Germinal center (tissue), 1 donor: ENCODE data around the gene SNX25.
"Not testable (repeated sequence)": the region's sequence is repeated elsewhere in the genome, so short reads cannot be mapped to it uniquely, and the experiment has no call there.

Source experiments
- DNase-seq: peaks from one replicate; pipeline ENCODE4 v3.0.0; 2012; ENCODE audit warnings: mixed read lengths, low spot score

SNX25 gene

GRCh38 chr4:185209031-185209851, at the start of gene SNX25:
Gene SNX25 (plus strand): TSS chr4:185209598. CDS start chr4:185209827, 229 bp downstream.
- peak; percentile 87 for DNase-seq

- DNase-seq, result no peak
Measured at GRCh38 chr4:185165605-185166063, 43.8 kb upstream of the SNX25 start.

DNA sequence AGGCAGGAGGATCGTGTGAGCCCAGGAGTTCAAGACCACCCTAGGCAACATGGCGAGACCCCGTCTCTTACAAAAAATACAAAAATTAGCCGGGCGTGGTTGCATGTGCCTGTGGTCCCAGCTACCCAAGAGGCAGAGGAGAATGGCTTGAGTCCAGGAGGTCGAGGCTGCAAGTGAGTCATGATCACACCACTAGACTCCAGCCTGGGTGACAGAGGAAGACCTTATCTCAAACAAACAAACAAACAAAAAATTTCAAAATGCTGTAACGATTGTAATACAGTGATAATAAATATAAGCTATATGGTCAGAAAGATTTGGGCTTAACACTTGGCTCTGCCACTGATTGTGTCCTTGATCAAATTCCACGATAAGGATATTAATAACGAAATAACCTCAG, 42.2 kb upstream of the SNX25 start:
- DNase-seq, result no peak

DNA sequence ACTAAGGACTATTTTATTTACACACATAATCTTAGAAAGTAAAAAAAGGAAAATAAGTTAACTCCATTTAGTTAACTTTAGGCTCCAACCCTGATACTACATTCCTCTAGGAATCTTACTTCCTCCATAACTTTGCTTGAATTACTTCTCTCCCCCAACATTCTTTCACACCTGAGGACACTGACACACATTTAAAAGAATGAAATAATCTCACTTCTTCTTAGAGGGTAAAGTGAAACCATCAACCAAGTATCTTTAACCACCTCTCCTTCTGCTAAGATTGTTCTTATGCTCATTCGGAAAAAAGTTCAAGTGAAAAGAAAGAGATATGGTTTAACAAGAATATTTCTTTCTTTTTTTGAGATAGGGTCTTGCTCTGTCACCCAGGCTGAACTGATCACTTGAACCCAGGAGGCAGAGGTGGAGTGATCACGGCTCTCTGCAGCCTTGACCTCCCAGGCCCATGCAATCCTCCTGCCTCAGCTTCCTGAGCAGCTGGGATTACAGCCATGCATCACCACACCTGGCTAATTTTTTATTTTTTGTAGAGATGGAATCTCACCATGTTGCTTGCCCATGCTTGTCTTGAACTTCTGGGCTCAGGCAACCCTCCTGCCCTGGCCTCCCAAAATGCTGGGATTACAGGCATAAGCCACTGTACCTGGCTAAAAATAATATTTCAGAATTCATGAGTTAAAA, 37.9 kb upstream of the SNX25 start:
- no peak for DNase-seq

- no peak for DNase-seq
Measured at GRCh38 chr4:185179488-185179887, 29.9 kb upstream of the SNX25 start.

- DNase-seq, result no peak
Measured at GRCh38 chr4:185182239-185182638, 27.2 kb upstream of the SNX25 start.

GRCh38 chr4:185183622-185184281, 25.6 kb upstream of the SNX25 start:
- DNase-seq, result peak; percentile 64

GRCh38 chr4:185186769-185187168, 22.6 kb upstream of the SNX25 start:
- no peak for DNase-seq

- no peak for DNase-seq
Measured at GRCh38 chr4:185189606-185190305, 19.6 kb upstream of the SNX25 start.

DNA sequence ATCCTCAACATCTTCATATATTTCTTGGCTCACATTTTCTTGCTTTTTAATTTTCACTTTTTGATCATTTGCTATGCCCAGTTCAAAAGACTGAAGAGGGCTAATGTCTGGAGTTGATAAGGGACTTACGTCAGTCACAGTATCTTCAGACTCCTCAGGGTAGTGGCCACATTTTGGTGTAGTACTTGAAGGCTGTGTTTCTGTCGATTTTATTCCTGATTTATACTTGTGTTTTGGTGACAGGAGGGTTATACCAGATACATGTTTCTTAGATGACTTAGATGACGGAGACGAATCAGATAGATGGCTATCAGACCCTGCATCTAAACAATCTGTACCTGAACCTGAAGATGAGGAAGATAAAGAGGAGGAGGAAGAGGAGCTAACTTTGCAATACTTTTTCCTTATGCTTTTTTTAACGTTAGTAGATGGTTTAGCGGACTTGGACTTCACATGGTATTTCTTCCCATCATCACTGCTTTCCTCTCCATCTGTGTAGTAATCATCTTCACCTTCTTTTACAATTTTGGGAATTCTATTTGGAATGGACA, 19.0 kb upstream of the SNX25 start:
- no peak for DNase-seq

DNA sequence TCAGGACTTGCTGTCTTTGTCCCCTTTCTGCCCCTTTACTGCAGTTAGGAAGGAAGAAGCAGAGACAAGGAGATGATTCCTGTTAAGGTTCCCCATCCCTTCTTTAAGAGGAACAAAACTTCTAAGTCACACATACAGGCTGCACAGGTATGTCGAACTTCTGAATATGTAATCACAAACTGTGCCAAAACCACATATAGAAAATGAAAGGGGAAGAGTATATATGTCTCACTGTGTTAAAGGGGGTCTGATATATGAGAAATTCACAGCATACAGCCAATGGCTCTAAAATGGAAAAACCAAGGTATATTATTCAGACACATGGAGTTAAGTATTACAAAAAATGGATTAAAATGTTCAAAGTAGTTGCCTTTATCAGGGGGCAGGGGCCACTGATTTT, 17.3 kb upstream of the SNX25 start:
- DNase-seq, result peak; percentile 22

DNA sequence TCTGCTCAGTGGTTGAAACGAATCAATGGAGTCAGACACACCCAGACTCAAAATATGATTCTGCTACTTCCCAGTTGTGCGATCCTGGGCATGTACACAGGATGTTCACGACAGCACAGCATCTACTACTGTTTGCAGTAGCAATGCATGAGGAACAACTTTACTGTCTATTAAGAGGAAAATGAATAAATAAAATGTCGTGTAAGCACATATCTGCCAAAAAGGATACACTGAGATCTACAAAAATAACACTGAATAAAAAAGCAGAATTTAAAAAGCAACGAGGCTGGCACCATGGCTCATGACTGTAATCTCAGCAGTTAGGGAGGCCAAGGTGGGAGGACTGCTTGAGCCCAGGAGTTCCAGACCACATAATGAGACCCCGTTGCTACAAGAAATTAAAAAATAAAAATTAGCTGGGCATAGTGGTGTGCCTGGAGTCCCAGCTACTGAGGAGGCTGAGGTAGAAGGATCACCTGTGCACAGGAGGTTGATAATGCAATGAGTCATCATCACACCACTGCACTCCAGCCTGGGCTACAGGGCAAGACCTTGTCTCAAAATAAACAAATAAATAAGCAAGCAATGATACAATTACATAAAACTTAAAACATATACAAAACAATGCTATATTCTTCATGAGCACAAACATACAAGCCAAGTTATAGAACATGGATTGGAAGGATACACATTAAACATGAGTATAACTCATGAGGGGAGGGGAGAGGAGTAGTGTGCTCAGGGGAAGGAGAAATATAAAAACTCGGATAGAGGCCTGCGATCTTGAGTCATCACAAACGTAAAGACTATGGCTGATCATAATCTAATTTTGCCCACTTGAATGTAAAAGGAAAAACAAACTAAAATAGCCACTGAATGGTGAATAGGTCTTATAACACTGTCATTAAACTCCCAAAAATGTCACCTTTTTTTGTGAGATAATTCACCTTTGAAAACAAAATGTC, 14.2 kb upstream of the SNX25 start:
- no peak for DNase-seq

GRCh38 chr4:185196437-185196836, 13.0 kb upstream of the SNX25 start:
- no peak for DNase-seq

- not testable (repeated sequence) for DNase-seq
Measured at GRCh38 chr4:185198189-185198588, 11.2 kb upstream of the SNX25 start.

DNA sequence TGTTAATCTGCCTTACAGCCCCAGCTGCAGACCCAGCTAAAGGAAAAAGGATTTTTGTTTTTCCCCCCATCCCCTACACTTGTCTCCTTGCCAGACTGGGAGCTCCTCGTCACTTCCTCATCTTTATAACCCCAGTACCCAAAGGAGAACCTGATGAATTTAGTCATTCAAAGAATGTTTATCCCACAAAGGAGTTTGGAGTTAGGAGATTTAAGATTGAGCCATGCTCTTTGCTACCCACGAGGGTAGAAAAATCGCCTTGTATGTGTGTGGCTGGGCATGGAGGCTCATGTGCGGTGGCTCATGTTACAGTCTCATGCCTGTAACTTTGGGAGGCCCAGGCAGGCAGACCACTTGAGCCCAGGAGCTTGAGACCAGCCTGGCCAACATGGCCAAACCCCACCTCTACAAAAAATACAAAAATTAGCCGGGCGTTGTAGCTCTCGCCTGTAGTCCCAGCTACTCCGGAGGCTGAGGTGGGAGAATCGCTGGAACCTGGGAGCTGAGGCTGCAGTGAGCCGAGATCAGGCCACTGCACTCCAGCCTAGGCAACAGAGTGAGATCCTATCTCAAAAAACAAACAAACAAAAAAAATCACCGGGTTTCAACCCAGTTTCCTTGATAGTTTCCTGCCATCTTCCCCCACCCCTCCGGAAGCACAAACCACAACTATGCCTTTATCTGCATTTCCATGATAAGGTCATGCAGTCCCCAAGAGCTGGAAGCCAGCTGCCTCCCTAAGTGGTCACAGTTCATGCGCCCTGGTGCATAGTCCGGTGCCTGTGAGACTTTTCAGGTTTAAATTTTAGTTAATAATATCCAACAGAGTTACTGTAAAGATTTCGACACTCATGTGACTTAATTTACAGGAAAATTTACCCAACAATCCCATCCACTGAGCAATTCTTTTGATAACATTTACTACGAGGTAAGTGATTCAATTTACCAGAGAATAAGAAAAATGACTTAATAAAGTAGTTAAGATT, 7.1 kb upstream of the SNX25 start:
- no peak for DNase-seq

- DNase-seq, result no peak
Measured at GRCh38 chr4:185202984-185203485, 6.4 kb upstream of the SNX25 start.

DNA sequence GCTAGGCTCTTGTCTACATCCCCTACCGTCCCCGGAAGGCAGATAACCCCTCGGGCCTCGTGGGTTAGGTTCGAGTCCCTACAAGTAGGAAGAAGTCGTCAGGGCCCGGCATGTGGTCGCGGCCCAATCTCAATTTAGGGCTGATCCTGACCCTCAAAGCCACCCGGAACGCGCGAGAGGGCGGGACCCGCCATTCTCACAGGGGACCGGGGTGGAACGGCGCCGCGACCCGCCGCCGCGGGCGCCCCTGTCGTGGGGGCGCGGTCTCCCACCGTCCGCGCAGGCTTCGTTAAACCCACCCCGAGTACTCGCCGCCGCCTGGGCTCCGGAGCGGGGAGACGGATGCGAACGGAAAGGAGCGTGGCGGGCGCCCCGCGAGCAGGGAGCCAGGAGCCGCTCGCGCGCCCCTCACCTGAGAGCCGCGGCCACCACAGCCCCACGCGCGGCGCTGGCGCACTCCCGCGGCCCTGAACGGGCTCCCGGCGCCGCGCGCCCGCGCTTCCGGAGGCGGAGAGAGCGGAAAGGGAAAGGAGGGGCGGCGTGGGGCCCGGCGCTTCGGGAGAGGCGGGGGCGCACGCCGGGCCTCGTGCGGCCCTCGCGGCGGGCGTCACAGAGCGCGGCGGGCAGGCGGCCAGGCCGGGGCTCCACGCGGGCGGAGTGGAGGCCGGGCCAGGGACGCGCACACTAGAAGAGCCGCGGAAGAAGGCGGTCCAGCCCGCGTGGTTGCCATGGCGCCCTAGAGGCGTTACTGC, 5.7 kb upstream of the SNX25 start, which contains the start of gene CFAP97:
CFAP97 (minus strand) TSS at position 515 of the 752 bp plus-strand sequence. CDS start 12,804 bp downstream, outside the sequence.
- peak; percentile 80 for DNase-seq

DNA sequence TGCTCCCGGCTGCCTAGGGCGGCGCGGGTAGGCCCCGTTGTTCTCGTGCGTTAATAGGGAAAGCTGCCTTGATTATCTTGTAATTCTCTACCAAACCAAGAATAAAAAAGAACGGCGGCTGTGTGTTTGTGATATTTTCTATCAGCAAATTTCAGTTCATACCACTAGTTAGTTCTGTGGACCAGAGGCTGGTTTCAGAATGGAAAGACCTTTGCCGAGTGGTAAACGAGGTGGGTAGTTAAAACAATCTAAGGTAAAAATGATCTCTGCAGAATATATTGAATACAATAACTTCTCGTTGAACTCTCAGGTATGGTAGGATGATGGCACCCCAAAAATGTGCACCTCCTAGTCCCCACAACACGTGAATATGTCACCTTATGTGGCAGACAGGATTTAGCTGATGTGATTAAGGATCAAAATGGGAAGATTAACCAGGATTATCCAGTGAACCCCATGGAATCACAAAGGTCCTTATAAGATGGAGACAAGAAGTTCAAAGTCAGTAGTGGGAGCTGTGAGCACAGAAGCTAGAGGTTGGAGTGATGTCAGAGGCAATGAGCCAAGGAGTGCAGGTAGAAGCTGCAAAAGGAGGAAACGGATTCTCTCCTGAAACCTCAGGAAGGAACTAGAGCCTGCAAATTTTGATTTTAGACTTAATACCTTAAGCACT, 5.0 kb upstream of the SNX25 start:
- DNase-seq, result peak; percentile 30
